ENCODE data around the gene KATNB1.

Gene KATNB1

GRCh38 chr16:57800200-57801097 lies 64.9 kb downstream of the KATNB1 start:
- DNase-seq (ENCODE audit: low read depth, low spot score): no peak
- CTCF ChIA-PET: interaction anchor here (1.0 to 1.6 kb wide), 8 partner anchors 8 to 224 kb away, joined by 3 to 9 read pairs (median 4); no protein-coding TSS in a partner anchor
- peak overlapping the region; percentile 75 for H3K4me3 ChIP-seq (ENCODE audit: low read depth, low read length)
- POLR2A ChIA-PET: interaction anchor here (0.8 to 1.3 kb wide), 4 partner anchors 10 to 224 kb away, joined by 3 read pairs; no protein-coding TSS in a partner anchor
- TF ChIP-seq CTCF (IDR thresholded peaks at IDR 0.05; ENCODE audit: insufficient read depth, low read length, missing control alignments): no peak

- peak; percentile 24 for DNase-seq (ENCODE audit: low read depth, low spot score)
- CTCF ChIA-PET: interaction anchor here (1.0 to 1.6 kb wide), 7 partner anchors 9 to 225 kb away, joined by 3 to 6 read pairs (median 3); no protein-coding TSS in a partner anchor
- H3K4me3 ChIP-seq (ENCODE audit: low read depth, low read length): peak overlapping the region; percentile 75
These were observed 65.7 kb downstream of the KATNB1 start for GRCh38 chr16:57801098-57801808.

GRCh38 chr16:57801809-57802340 lies 66.3 kb downstream of the KATNB1 start:
- POLR2A ChIA-PET: interaction anchor here (0.6 to 1.3 kb wide), 4 partner anchors 8 to 68 kb away, joined by 3 to 4 read pairs (median 3); no protein-coding TSS in a partner anchor
- peak overlapping the region; percentile 75 for H3K4me3 ChIP-seq (ENCODE audit: low read depth, low read length)
- no peak for TF ChIP-seq CTCF (IDR thresholded peaks at IDR 0.05; ENCODE audit: insufficient read depth, low read length, missing control alignments)
- DNase-seq (ENCODE audit: low read depth, low spot score): no peak
- CTCF ChIA-PET: interaction anchor here (1.0 to 3.0 kb wide), 5 partner anchors 8 to 62 kb away, joined by 3 to 12 read pairs (median 3); no protein-coding TSS in a partner anchor

More at GRCh38 chr16:57801098-57801808, 65.7 kb downstream of the KATNB1 start:
- TF ChIP-seq CTCF (IDR thresholded peaks at IDR 0.05; ENCODE audit: insufficient read depth, low read length, missing control alignments): peak; percentile 20
- POLR2A ChIA-PET: interaction anchor here (0.6 to 1.3 kb wide), 5 partner anchors 9 to 224 kb away, joined by 3 to 4 read pairs (median 3); no protein-coding TSS in a partner anchor

GRCh38 chr16:57802341-57803133 lies 67.0 kb downstream of the KATNB1 start, which contains the start of gene KIFC3:
KIFC3 (minus strand) TSS chr16:57802491; CDS start chr16:57798243, 4,248 bp downstream.
- no peak for DNase-seq (ENCODE audit: low read depth, low spot score)
- TF ChIP-seq CTCF (IDR thresholded peaks at IDR 0.05; ENCODE audit: insufficient read depth, low read length, missing control alignments): peak; percentile 7
- ChIA-PET POLR2A (interaction anchor here (0.5 to 1.0 kb wide), 3 partner anchors 12 to 46 kb away, joined by 3 read pairs; no protein-coding TSS in a partner anchor), CTCF (interaction anchor here (1.2 to 3.0 kb wide), 4 partner anchors 8 to 61 kb away, joined by 3 to 12 read pairs (median 5); no protein-coding TSS in a partner anchor)
- peak within 1 kb of the TSS; percentile 75 for H3K4me3 ChIP-seq (ENCODE audit: low read depth, low read length)

GRCh38 chr16:57803134-57803990 lies 67.8 kb downstream of the KATNB1 start:
- no peak for TF ChIP-seq CTCF (IDR thresholded peaks at IDR 0.05; ENCODE audit: insufficient read depth, low read length, missing control alignments)
- CTCF ChIA-PET: interaction anchor here (1.1 to 3.0 kb wide), 4 partner anchors 9 to 318 kb away, joined by 4 to 12 read pairs (median 6); no protein-coding TSS in a partner anchor
- H3K4me3 ChIP-seq (ENCODE audit: low read depth, low read length): no peak overlapping the region; the same call in 1 of the 2 replicates
- DNase-seq (ENCODE audit: low read depth, low spot score): no peak
- POLR2A ChIA-PET: no interaction called here

Data from AG04449 (cell line).